NCI-H2029 treated with DMSO at 0.1 percent for 48 hours (cell line): ENCODE measurements around the gene SCN8A.
"Not testable (repeated sequence)": the region's sequence is repeated elsewhere in the genome, so short reads cannot be mapped to it uniquely, and the experiment has no call there.

Source experiments
- DNase-seq: peaks from one replicate; lab custom pipeline; 2025; lab: John Stamatoyannopoulos, UW

Gene SCN8A

GRCh38 chr12:51625370-51625769 lies 34.3 kb downstream of the SCN8A start:
- DNase-seq: no peak

GRCh38 chr12:51626115-51626514 lies 35.1 kb downstream of the SCN8A start:
- DNase-seq: no peak

- no peak for DNase-seq
These were observed 35.6 kb downstream of the SCN8A start for GRCh38 chr12:51626629-51627028.

- no peak for DNase-seq
These were observed 39.3 kb downstream of the SCN8A start for GRCh38 chr12:51630256-51630880.

GRCh38 chr12:51630986-51631385 lies 40.0 kb downstream of the SCN8A start:
- DNase-seq: no peak

GRCh38 chr12:51631591-51631990 lies 40.6 kb downstream of the SCN8A start:
- no peak for DNase-seq

GRCh38 chr12:51632623-51633022 lies 41.6 kb downstream of the SCN8A start:
- DNase-seq: peak; percentile 64

GRCh38 chr12:51635346-51635745 lies 44.3 kb downstream of the SCN8A start:
- DNase-seq: no peak

- DNase-seq: no peak
These were observed 45.5 kb downstream of the SCN8A start for GRCh38 chr12:51636581-51636980.

GRCh38 chr12:51636986-51637385 lies 46.0 kb downstream of the SCN8A start:
- DNase-seq: no peak

- no peak for DNase-seq
These were observed 48.3 kb downstream of the SCN8A start for GRCh38 chr12:51639361-51639760.

GRCh38 chr12:51642286-51642685 lies 51.3 kb downstream of the SCN8A start:
- DNase-seq: no peak

- DNase-seq: no peak
These were observed 52.9 kb downstream of the SCN8A start for GRCh38 chr12:51643951-51644350.

GRCh38 chr12:51644691-51645090 lies 53.7 kb downstream of the SCN8A start:
- not testable (repeated sequence) for DNase-seq

- DNase-seq: no peak
These were observed 54.9 kb downstream of the SCN8A start for GRCh38 chr12:51645961-51646360.

- no peak for DNase-seq
These were observed 56.6 kb downstream of the SCN8A start for GRCh38 chr12:51647647-51648046.

GRCh38 chr12:51653431-51653830 lies 62.4 kb downstream of the SCN8A start:
- DNase-seq: no peak

- no peak for DNase-seq
These were observed 70.2 kb downstream of the SCN8A start for GRCh38 chr12:51661199-51661598.

- DNase-seq: no peak
These were observed 70.8 kb downstream of the SCN8A start for GRCh38 chr12:51661836-51662235.

- DNase-seq: no peak
These were observed 71.7 kb downstream of the SCN8A start for GRCh38 chr12:51662728-51663154.

- DNase-seq: no peak
These were observed 72.4 kb downstream of the SCN8A start for GRCh38 chr12:51663390-51663789.

GRCh38 chr12:51666696-51667095 lies 75.7 kb downstream of the SCN8A start:
- no peak for DNase-seq

- DNase-seq: no peak
These were observed 76.2 kb downstream of the SCN8A start for GRCh38 chr12:51667269-51667668.

GRCh38 chr12:51669271-51669670 lies 78.2 kb downstream of the SCN8A start:
- DNase-seq: no peak
